Measurements from ENCODE around the gene KPNA6. TPM values are rescaled to one million over a fixed set of nuclear protein-coding genes. Genes with fewer than 3 reads are reported as not detected.

The KPNA6 gene
- total RNA-seq, 1 experiment from 2014 or later: 104 TPM

- no peak for TF ChIP-seq ZNF416 (CRISPR knock-in tag; IDR thresholded peaks at IDR 0.05)
- TF ChIP-seq ERG (CRISPR knock-in tag; IDR thresholded peaks at IDR 0.05): no peak
- TF ChIP-seq ELF4 (CRISPR knock-in tag; IDR thresholded peaks at IDR 0.05; ENCODE audit: low read depth): no peak
- no peak for TF ChIP-seq ATF2 (CRISPR knock-in tag; IDR thresholded peaks at IDR 0.05; ENCODE audit: borderline replicate concordance, low read depth)
- peak; percentile 41; the same call in 1 of the 2 replicates for TF ChIP-seq FOXK1 (CRISPR knock-in tag; IDR thresholded peaks at IDR 0.05)
- TF ChIP-seq FOXJ3 (CRISPR knock-in tag; IDR thresholded peaks at IDR 0.05; ENCODE audit: borderline replicate concordance): no peak
- no peak for TF ChIP-seq ZMAT4 (CRISPR knock-in tag; IDR thresholded peaks at IDR 0.05)
- no peak for TF ChIP-seq E2F5 (CRISPR knock-in tag; IDR thresholded peaks at IDR 0.05)
- no peak for TF ChIP-seq AFF4 (CRISPR knock-in tag; IDR thresholded peaks at IDR 0.05; ENCODE audit: borderline replicate concordance)
- TF ChIP-seq GTF2I (CRISPR knock-in tag; conservative IDR thresholded peaks at IDR 0.05): no peak
- no peak for TF ChIP-seq PRRX2 (CRISPR knock-in tag; IDR thresholded peaks at IDR 0.05)
- TF ChIP-seq FOXP4 (CRISPR knock-in tag; IDR thresholded peaks at IDR 0.05): peak; percentile 31; the same call in 1 of the 2 replicates
- TF ChIP-seq SP1 (CRISPR knock-in tag; conservative IDR thresholded peaks at IDR 0.05): peak; percentile 76; the same call in 1 of the 2 replicates
- no peak for TF ChIP-seq GRHL2 (CRISPR knock-in tag; IDR thresholded peaks at IDR 0.05; ENCODE audit: insufficient replicate concordance, severe bottlenecking)
- TF ChIP-seq JUN (CRISPR knock-in tag; IDR thresholded peaks at IDR 0.05): 0 out of 2 replicates have a peak, but pooled peaks have one; percentile 12
- no peak for TF ChIP-seq FOXP1 (CRISPR knock-in tag; IDR thresholded peaks at IDR 0.05; ENCODE audit: borderline replicate concordance)
Observed at GRCh38 chr1:32221980-32222755, 114.3 kb downstream of the KPNA6 start, which contains the start of the genes EIF3I and TMEM234 (continued).

Data from WTC11 (cell line).